IPS-18a (cell line): ENCODE measurements around the gene CD83.
"Not testable (repeated sequence)": the region's sequence is repeated elsewhere in the genome, so short reads cannot be mapped to it uniquely, and the experiment has no call there.

Source experiments
- H3K27ac ChIP-seq: one replicate; pipeline ENCODE4 v1.5.1; 2013; ENCODE audit warnings: low read length
- H3K27me3 ChIP-seq: one replicate; pipeline ENCODE4 v1.6.1; 2013; ENCODE audit warnings: mild to moderate bottlenecking, low read length; ENCODE audit not compliant: control insufficient read depth, insufficient read depth
- H3K36me3 ChIP-seq: one replicate; pipeline ENCODE4 v1.6.1; 2013; ENCODE audit warnings: low read depth, low read length; ENCODE audit not compliant: control insufficient read depth
- H3K4me1 ChIP-seq: one replicate; pipeline ENCODE4 v1.6.1; 2013; ENCODE audit warnings: low read depth, low read length; ENCODE audit not compliant: control insufficient read depth
- H3K4me3 ChIP-seq: one replicate; pipeline ENCODE4 v1.5.1; 2013; ENCODE audit warnings: low read length
- H3K9ac ChIP-seq: one replicate; pipeline ENCODE4 v1.6.1; 2013; ENCODE audit warnings: mild to moderate bottlenecking, low read length, moderate library complexity
- H3K9me3 ChIP-seq: one replicate; pipeline ENCODE4 v1.6.1; 2013; ENCODE audit warnings: low read depth, low read length; ENCODE audit not compliant: control insufficient read depth

CD83 gene

DNA sequence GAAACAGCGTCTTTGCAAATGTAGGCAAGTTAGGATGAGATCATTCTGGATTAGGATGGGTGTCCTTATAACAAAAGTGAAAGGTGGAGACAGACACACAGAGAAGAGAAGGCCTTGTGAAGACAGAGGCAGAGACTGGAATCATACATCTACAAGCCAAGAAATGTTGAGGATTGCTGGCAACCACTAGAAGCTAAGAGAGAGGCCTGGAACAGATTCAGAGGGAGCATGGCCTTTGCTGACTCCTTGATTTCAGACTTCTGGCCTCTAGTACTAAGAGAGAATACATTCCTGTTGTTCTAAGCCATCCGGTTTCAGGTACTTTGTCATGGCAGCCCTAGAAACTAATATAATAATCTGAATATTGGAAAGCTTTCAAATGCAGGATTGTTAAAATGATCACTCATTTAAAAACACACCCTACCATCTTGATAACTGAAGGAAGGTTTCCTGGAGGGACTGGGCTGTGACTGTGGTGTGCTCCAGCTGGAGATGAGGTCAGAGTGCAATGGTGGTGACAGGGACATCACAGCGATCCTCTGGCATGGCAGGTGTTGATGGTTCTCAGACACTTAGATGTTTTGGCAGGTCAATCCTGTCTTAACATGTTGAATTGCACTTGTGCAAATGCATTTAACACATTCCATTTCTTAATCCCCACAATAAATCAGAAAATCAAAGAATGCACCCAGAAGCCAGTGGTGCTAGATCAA, 25.1 kb downstream of the CD83 start:
- no peaks in the 10 kb centered on the region for H3K27me3 ChIP-seq
- H3K9ac ChIP-seq, result no peak overlapping the region
- H3K4me3 ChIP-seq, result no peak overlapping the region
- peaks cover 6% of the 10 kb centered on the region for H3K4me1 ChIP-seq
- no peaks in the 10 kb centered on the region for H3K36me3 ChIP-seq
- no peaks in the 10 kb centered on the region for H3K9me3 ChIP-seq
- no peak overlapping the region for H3K27ac ChIP-seq

DNA sequence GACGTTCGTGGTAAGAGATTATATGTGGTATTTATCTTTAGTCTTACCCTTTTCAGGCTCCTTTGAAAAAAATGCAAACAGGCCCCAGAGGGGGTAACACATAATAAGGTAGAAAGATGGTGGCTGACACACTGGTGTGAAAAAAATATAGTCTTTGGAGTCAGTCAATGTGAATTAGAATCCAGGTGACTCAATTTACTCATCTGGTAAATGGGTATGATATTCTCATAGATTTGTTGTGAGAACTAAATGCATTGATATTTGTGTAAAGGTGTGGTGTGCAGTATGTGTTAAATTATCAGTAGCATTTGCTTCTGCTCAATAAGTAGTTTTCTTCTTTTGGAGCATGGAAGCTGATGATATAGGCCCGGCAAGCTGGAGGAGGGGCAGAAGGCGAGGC, 25.7 kb downstream of the CD83 start:
- no peak overlapping the region for H3K27ac ChIP-seq
- H3K27me3 ChIP-seq, result no peaks in the 10 kb centered on the region
- no peak overlapping the region for H3K9ac ChIP-seq
- H3K9me3 ChIP-seq, result no peaks in the 10 kb centered on the region
- peaks cover 6% of the 10 kb centered on the region for H3K4me1 ChIP-seq
- H3K4me3 ChIP-seq, result no peak overlapping the region
- H3K36me3 ChIP-seq, result no peaks in the 10 kb centered on the region

DNA sequence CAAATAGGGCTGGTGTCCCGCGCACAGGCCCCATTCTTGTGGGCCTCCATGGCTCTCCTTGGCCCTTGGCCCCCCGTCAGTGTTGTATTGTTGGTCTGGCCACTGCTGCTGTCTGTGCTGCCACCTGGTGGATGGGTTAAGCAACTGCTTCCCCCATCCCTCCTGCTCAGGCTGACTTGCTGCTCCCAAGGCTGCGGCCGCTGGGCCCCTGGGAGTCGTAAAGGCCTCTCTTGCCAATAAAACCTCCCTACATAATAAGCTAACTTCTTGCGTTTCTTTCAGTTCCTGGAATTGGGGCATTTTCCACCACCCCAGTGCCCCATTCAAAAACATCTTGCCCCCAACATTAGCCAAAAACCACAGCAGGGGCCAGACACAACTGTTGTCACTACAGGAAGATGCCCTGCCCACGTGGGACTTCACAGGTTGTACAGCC, 27.1 kb downstream of the CD83 start:
- no peaks in the 10 kb centered on the region for H3K27me3 ChIP-seq
- no peaks in the 10 kb centered on the region for H3K36me3 ChIP-seq
- H3K9me3 ChIP-seq, result no peaks in the 10 kb centered on the region
- peaks cover 6% of the 10 kb centered on the region for H3K4me1 ChIP-seq
- no peak overlapping the region for H3K27ac ChIP-seq
- H3K9ac ChIP-seq, result no peak overlapping the region
- no peak overlapping the region for H3K4me3 ChIP-seq

DNA sequence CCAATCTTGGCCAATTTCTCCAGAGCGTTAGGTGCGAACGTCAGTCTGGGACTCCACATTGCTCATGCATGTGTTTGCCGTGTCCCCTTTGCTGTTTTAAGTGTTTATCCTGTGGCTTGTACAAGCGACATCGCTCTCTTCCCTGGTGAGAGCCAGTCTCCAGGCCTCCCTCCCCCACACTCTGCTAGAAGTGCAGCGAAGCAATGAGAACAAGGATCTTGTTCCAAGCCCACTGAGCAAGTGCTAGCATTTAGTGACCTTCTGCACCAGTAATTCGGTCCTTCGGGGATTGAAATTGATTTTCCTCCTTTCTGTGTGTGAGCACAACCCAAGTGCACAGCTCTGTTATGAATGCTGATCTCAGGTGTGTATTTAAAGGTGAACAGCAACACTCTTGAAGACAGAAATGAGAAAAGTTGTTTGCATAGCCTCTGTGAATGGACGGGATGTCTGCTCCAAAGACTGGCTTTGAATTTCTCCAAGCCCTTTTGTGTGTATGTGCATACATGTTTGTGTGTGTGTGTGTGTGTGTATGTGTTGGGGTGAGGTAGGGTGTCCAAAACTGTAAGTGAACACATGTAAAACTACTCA, 29.0 kb downstream of the CD83 start:
- no peaks in the 10 kb centered on the region for H3K27me3 ChIP-seq
- H3K27ac ChIP-seq, result no peak overlapping the region
- H3K36me3 ChIP-seq, result no peaks in the 10 kb centered on the region
- peaks cover 6% of the 10 kb centered on the region for H3K4me1 ChIP-seq
- no peak overlapping the region for H3K4me3 ChIP-seq
- no peak overlapping the region for H3K9ac ChIP-seq
- no peaks in the 10 kb centered on the region for H3K9me3 ChIP-seq

DNA sequence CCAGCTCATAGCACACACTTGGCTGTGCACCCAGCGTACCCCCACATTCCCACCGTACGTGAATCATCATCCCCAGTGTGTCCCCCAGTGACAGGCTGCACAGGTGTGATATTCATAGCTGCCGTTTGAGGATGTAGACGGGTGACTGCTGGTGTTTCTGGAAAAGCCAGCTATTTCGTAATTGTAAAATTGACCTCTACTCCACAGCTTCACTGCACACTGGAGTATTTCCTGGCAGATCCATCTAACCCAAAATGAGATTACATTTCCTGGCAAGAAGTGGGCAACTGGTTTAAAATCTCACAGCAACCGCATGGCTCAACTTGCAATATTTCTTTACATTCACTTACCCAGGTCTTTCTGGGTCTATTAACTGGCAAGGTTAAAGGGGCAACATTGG, 30.3 kb downstream of the CD83 start:
- no peaks in the 10 kb centered on the region for H3K9me3 ChIP-seq
- H3K27ac ChIP-seq, result no peak overlapping the region
- H3K36me3 ChIP-seq, result no peaks in the 10 kb centered on the region
- H3K9ac ChIP-seq, result no peak overlapping the region
- no peak overlapping the region for H3K4me3 ChIP-seq
- H3K4me1 ChIP-seq, result peaks cover 6% of the 10 kb centered on the region
- no peaks in the 10 kb centered on the region for H3K27me3 ChIP-seq

DNA sequence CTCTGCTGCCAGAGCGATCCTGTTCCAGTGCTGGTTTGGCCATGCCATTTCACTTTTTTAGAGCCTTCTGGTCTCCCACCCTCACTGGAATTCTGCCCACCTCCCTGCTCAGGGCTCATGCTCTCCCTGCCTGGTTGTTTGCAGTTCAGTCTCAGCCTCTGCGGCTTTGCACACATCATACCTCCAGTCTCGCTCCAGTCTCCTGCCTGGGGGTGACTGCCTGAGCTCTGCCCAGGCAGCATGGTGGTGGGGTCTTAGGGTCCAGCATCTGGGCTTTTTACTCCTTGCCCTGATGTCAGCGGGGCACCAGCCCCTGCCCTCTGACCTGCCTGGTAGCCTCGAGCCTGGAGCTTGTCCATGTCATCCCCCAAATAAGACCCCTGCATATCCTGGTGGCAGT, 30.9 kb downstream of the CD83 start:
- Histone ChIP-seq H3K9ac (no peak overlapping the region), H3K27me3 (no peaks in the 10 kb centered on the region)

DNA sequence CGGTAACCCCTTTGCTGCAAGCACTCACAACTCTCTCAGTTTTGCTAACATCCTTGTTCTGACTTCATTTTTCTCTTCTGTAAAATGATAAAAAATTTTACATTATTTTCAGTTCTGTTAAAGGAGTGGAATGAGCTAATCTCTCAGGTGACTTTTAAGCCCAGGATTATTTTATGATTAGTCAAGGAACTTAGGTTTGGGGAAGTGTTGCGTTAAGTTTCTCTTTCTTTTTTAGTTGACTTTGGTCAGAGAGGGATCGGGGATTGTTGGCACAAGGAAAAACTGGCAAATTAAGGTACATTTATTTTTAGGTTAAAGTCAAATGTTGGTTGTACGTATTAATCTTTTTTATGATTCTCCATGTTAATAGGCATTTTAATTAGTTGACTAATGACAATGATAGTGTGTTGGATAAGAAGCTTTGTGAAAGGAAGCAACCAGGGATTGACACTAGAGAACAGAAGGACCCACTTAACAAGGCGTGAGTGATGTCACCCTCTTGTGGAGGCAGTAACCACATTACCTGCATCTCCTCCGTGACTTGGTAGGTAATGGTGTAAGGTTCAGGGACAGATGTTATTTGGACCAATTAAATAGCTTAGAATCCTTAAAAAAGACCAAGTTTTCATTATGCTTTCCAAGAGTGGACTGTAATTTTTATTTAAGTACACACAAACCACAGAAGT, 31.6 kb downstream of the CD83 start:
- Histone ChIP-seq H3K27ac (no peak overlapping the region), H3K4me3 (no peak overlapping the region), H3K4me1 (peaks cover 6% of the 10 kb centered on the region), H3K36me3 (no peaks in the 10 kb centered on the region), H3K9ac (no peak overlapping the region), H3K9me3 (no peaks in the 10 kb centered on the region), H3K27me3 (no peaks in the 10 kb centered on the region)

More for the DNA sequence above, 30.9 kb downstream of the CD83 start:
- H3K27ac ChIP-seq, result no peak overlapping the region
- no peak overlapping the region for H3K4me3 ChIP-seq
- H3K9me3 ChIP-seq, result no peaks in the 10 kb centered on the region
- H3K36me3 ChIP-seq, result no peaks in the 10 kb centered on the region
- peaks cover 6% of the 10 kb centered on the region for H3K4me1 ChIP-seq

DNA sequence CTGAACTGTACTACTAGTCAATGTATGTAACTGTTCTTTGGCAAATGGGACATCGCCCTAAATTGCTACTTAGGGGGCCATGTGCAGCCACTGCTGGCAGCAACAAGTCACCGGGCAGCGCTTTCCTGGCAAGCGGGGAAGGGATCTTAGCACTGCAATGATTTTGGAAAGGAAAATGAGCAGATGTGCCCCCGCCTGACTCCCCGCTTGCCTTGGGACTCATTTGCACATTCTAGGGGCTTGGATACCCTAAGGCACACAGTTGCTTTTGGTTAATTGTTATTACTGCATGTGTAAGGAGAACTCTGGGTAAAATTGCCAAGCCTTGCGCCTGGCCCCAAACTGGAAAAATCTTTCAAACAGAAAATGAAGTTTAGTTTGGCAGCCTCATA, 32.2 kb downstream of the CD83 start:
- peaks cover 6% of the 10 kb centered on the region for H3K4me1 ChIP-seq
- no peak overlapping the region for H3K4me3 ChIP-seq
- H3K27ac ChIP-seq, result no peak overlapping the region
- no peaks in the 10 kb centered on the region for H3K27me3 ChIP-seq
- no peak overlapping the region for H3K9ac ChIP-seq
- no peaks in the 10 kb centered on the region for H3K9me3 ChIP-seq
- no peaks in the 10 kb centered on the region for H3K36me3 ChIP-seq

DNA sequence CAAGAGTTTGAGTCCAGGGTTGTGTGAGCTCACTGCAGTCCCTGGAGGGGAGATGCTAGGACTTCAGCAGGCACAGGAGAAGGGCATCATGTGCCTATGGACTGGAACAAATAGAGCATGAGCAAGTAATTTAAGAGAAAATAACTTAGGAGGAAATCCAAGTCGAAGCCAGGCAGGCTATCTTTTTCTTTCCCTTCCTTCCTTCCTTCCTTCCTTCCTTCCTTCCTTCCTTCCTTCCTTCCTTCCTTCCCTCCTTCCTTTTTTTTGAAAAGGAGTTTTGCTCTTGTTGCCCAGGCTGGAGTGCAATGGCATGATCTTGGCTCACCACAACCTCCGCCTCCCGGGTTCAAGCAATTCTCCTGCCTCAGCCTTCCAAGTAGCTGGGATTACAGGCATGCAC, 33.7 kb downstream of the CD83 start:
- not testable (repeated sequence) for H3K4me1 ChIP-seq, H3K4me3 ChIP-seq, H3K27ac ChIP-seq, H3K9ac ChIP-seq, H3K9me3 ChIP-seq, H3K36me3 ChIP-seq, H3K27me3 ChIP-seq

DNA sequence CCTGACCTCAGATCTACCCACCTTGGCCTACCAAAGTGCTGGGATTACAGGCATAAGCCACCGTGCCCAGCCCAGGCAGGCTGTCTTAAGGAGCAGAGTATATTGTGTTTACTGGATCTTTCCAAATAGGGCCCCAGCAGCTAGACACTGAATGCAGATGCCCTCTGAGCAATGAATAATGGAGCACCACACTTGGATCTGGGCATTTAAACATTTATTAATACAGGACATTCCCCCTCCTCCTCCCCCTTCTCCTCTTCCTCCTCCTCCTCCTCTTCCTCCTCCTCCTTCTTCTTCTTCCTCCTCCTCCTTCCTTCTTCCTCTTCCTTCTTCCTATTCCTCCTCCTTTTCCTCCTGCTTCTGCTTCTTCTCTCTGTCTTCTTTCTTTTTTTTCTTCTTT, 34.2 kb downstream of the CD83 start:
- Histone ChIP-seq H3K4me3 (no peak overlapping the region), H3K9me3 (no peaks in the 10 kb centered on the region), H3K36me3 (no peaks in the 10 kb centered on the region), H3K4me1 (peaks cover 2% of the 10 kb centered on the region), H3K9ac (no peak overlapping the region), H3K27ac (no peak overlapping the region), H3K27me3 (no peaks in the 10 kb centered on the region)

DNA sequence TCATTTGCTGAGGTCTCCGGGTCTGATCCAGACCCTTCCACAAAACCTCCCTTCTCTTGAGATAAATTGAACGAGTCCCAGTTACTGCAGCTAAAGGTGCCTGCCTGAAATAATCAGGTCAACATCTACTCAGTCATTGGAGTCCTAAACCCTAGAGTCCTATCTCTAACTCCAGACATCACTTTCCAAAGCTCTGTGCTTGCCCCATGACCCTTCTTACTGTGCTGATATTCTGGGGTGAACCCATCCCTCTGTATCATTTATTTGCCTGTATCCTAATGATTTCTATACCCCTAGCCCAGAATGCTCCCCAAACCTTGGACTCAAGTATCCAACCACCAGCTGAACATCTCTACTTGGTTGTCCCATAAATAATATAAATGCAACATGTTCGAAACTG, 35.7 kb downstream of the CD83 start:
- Histone ChIP-seq H3K36me3 (no peaks in the 10 kb centered on the region), H3K9ac (no peak overlapping the region), H3K4me1 (no peaks in the 10 kb centered on the region), H3K9me3 (no peaks in the 10 kb centered on the region), H3K4me3 (no peak overlapping the region), H3K27ac (no peak overlapping the region), H3K27me3 (no peaks in the 10 kb centered on the region)

DNA sequence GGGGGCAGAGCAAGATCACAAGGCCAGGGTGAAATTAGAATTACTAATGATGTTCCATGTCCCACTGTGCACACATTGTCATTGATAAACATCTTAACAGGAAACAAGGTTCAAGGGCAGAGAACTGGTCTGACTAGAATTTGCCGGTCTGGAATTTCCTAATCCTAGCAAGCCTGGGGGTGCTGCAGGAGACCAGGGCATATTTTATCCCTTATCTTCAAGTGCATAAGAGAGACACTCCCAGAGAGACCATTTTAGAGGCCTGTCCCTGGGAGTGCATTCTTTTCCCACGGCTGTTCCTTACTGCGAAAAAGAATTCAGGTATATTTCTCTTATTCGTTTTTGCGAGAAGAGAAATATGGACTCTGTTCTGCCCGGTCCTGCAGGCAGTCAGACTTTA, 41.5 kb downstream of the CD83 start:
- Histone ChIP-seq H3K4me3 (no peak overlapping the region), H3K4me1 (peaks cover 9% of the 10 kb centered on the region), H3K9me3 (no peaks in the 10 kb centered on the region), H3K36me3 (no peaks in the 10 kb centered on the region), H3K27ac (no peak overlapping the region), H3K9ac (no peak overlapping the region), H3K27me3 (no peaks in the 10 kb centered on the region)
